Liver (tissue), 9 donors: ENCODE measurements around the gene RASA3. TPM values are rescaled to one million over a fixed set of nuclear protein-coding genes. Genes with fewer than 3 reads are reported as not detected.

Experiments
- DNase-seq: peaks from one replicate; pipeline ENCODE4 v3.0.0-alpha.2; 2017; ENCODE audit warnings: low spot score
- H3K27ac ChIP-seq, 2 donors: one replicate each; pipeline ENCODE4 v1.7.0; 2013; ENCODE audit warnings: inconsistent platforms in 2 of 2, low read length in 2 of 2, control low read depth in 1 of 2, low read depth in 1 of 2, mild to moderate bottlenecking in 1 of 2
- H3K27me3 ChIP-seq, 4 donors: one replicate each; pipeline versions ENCODE4 v1.6.1 to v1.7.0; 2013; ENCODE audit warnings: low read length in 3 of 4, inconsistent platforms in 1 of 4, mild to moderate bottlenecking in 1 of 4, moderate library complexity in 1 of 4; ENCODE audit not compliant: control insufficient read depth in 4 of 4, insufficient read depth in 4 of 4
- H3K36me3 ChIP-seq, 4 donors: one replicate each; pipeline versions ENCODE4 v1.6.1 to v1.7.0; 2013; ENCODE audit warnings: low read length in 3 of 4, mild to moderate bottlenecking in 3 of 4, low read depth in 1 of 4, moderate library complexity in 1 of 4; ENCODE audit not compliant: control insufficient read depth in 4 of 4, insufficient read depth in 3 of 4
- H3K4me1 ChIP-seq, 4 donors: one replicate each; pipeline versions ENCODE4 v1.6.1 to v1.7.0; 2013; ENCODE audit warnings: low read length in 3 of 4, mild to moderate bottlenecking in 3 of 4, moderate library complexity in 1 of 4; ENCODE audit not compliant: control insufficient read depth in 4 of 4, insufficient read depth in 4 of 4
- H3K4me3 ChIP-seq, 3 donors: one replicate each; pipeline versions ENCODE4 v1.6.1 to v1.7.0; 2013; ENCODE audit warnings: low read length in 3 of 3, control low read depth in 1 of 3, low read depth in 1 of 3, mild to moderate bottlenecking in 1 of 3
- H3K9ac ChIP-seq, 2 donors: one replicate each; pipeline ENCODE4 v1.7.0; 2013; ENCODE audit warnings: low read length in 2 of 2, mild to moderate bottlenecking in 2 of 2, moderate library complexity in 2 of 2, control low read depth in 1 of 2, low read depth in 1 of 2
- H3K9me3 ChIP-seq, 4 donors: one replicate each; pipeline versions ENCODE4 v1.6.1 to v1.7.0; 2013; ENCODE audit warnings: low read length in 3 of 4; ENCODE audit not compliant: control insufficient read depth in 4 of 4
- CTCF ChIP-seq: fragments of 150-350 bp; IDR thresholded peaks from 2 replicates; pipeline ENCODE4 v1.5.1; 2017; ENCODE audit warnings: improper control_type of control experiment, low read depth, low read length; ENCODE audit not compliant: missing input control
- EGR1 ChIP-seq, 2 donors: IDR thresholded peaks; 2 replicates each; pipeline ENCODE4 v1.6.1; 2016 to 2018; ENCODE audit warnings: antibody characterized with exemption in 2 of 2, low read depth in 2 of 2
- FOXA1 ChIP-seq: IDR thresholded peaks from 2 replicates; pipeline ENCODE4 v1.6.1; 2016; ENCODE audit warnings: antibody characterized with exemption
- FOXA2 ChIP-seq: IDR thresholded peaks from 2 replicates; pipeline ENCODE4 v1.6.1; 2016; ENCODE audit warnings: antibody characterized with exemption
- GABPA ChIP-seq, 2 donors: IDR thresholded peaks in 1 of 2; conservative IDR thresholded peaks in 1 of 2; 2 replicates each; pipeline ENCODE4 v1.6.1; 2016; ENCODE audit warnings: antibody characterized with exemption in 2 of 2, mild to moderate bottlenecking in 1 of 2, moderate library complexity in 1 of 2
- HNF4A ChIP-seq, 2 donors: conservative IDR thresholded peaks; 2 replicates each; pipeline ENCODE4 v1.6.1; 2016; ENCODE audit warnings: antibody characterized with exemption in 2 of 2, mild to moderate bottlenecking in 2 of 2
- HNF4G ChIP-seq: IDR thresholded peaks from 2 replicates; pipeline ENCODE4 v1.6.1; 2016; ENCODE audit warnings: antibody characterized with exemption
- MAX ChIP-seq: IDR thresholded peaks from 2 replicates; pipeline ENCODE4 v1.6.1; 2016; ENCODE audit warnings: antibody characterized with exemption
- NR2F2 ChIP-seq: IDR thresholded peaks from 2 replicates; pipeline ENCODE4 v1.6.1; 2016; ENCODE audit warnings: antibody characterized with exemption
- RAD21 ChIP-seq, 2 donors: IDR thresholded peaks; 2 replicates each; pipeline ENCODE4 v1.6.1; 2016; ENCODE audit warnings: antibody characterized with exemption in 2 of 2, mild to moderate bottlenecking in 2 of 2
- REST ChIP-seq: IDR thresholded peaks from 2 replicates; pipeline ENCODE4 v1.6.1; 2016; ENCODE audit warnings: antibody characterized with exemption, mild to moderate bottlenecking
- RXRA ChIP-seq, 2 donors: IDR thresholded peaks; 2 replicates each; pipeline ENCODE4 v1.6.1; 2017 to 2018; ENCODE audit warnings: antibody characterized with exemption in 2 of 2, mild to moderate bottlenecking in 1 of 2
- SP1 ChIP-seq: IDR thresholded peaks from 2 replicates; pipeline ENCODE4 v1.6.1; 2018; ENCODE audit warnings: antibody characterized with exemption, mild to moderate bottlenecking
- TAF1 ChIP-seq: conservative IDR thresholded peaks from 2 replicates; pipeline ENCODE4 v1.6.1; 2016; ENCODE audit warnings: antibody characterized with exemption, mild to moderate bottlenecking
- YY1 ChIP-seq: IDR thresholded peaks from 2 replicates; pipeline ENCODE4 v1.6.1; 2016; ENCODE audit warnings: antibody characterized with exemption, mild to moderate bottlenecking
- ZBTB33 ChIP-seq: IDR thresholded peaks from 2 replicates; pipeline ENCODE4 v1.6.1; 2016; ENCODE audit warnings: antibody characterized with exemption
- WGBS: extraction: QIAGEN DNeasy Blood & Tissue Kit; methylation state at CpG from one replicate; pipeline ENCODE4 v1.1.7; 2013; 5-methylcytosine and 5-hydroxymethylcytosine counted together
- polyA plus RNA-seq, 2 donors: library from polyadenylated mRNA; stranded (reverse) in 1 of 2; unstranded in 1 of 2; fragments of 200-250 nt in 1 of 2; fragments of >200 nt in 1 of 2; fragmentation: Nextera tagmentation in 1 of 2; extraction: Ambion mirVana in 1 of 2; gene quantifications; one replicate each; pipeline versions ENCODE4 v1.2.1 to v1.2.3, GENCODE V29; 2013 to 2015
- total RNA-seq, 2 donors: library from RNA; depleted of rRNA; stranded (reverse); fragments of >200 nt; gene quantifications; one replicate each; pipeline ENCODE4 v1.2.3, GENCODE V29; 2014
- donor health status: healthy.
- donor health status: healthy.
- donor health status: healthy.
- donor health status: healthy.
- donor health status: healthy.

RASA3 gene
- total and polyA plus RNA-seq, 4 donors = 0.64 to 5.9 (median 3.8) TPM

- Histone ChIP-seq H3K9ac (no peak overlapping the region), H3K27me3 (no peaks in the 10 kb centered on the region), H3K4me3 (no peak overlapping the region), H3K9me3 (no peaks in the 10 kb centered on the region), H3K27ac (no peak overlapping the region), H3K36me3 (no peaks in the 10 kb centered on the region), H3K4me1 (no peaks in the 10 kb centered on the region)
- no peak for TF ChIP-seq GABPA (IDR thresholded peaks at IDR 0.05 in 1 of 2, conservative IDR thresholded peaks at IDR 0.05 in 1 of 2)
- no peak for TF ChIP-seq SP1
- TF ChIP-seq FOXA2 = no peak
- TF ChIP-seq ZBTB33 = no peak
- no peak for TF ChIP-seq YY1
- TF ChIP-seq RAD21 (IDR thresholded peaks at IDR 0.05) = no peak
- no peak for TF ChIP-seq TAF1
- no peak for TF ChIP-seq EGR1 (IDR thresholded peaks at IDR 0.05; ENCODE audit: low read depth in 2 of 2)
- TF ChIP-seq MAX = no peak
- no peak for TF ChIP-seq REST
- TF ChIP-seq NR2F2 = no peak
- no peak for TF ChIP-seq RXRA (IDR thresholded peaks at IDR 0.05)
- no peak for TF ChIP-seq HNF4A (conservative IDR thresholded peaks at IDR 0.05)
- DNase-seq = no peak
- WGBS = 39% methylated on average over 10 of the region's 10 CpGs
These were observed 8.5 kb upstream of the RASA3 start for GRCh38 chr13:114140906-114141250.

GRCh38 chr13:114140131-114140905 is 7.9 kb upstream of the RASA3 start:
- no peak overlapping the region for H3K4me3 ChIP-seq
- WGBS = 63% methylated on average over 25 of the region's 25 CpGs
- no peak overlapping the region for H3K9ac ChIP-seq
- H3K27me3 ChIP-seq = no peaks in the 10 kb centered on the region
- DNase-seq = no peak
- no peaks in the 10 kb centered on the region for H3K36me3 ChIP-seq
- H3K4me1 ChIP-seq = no peaks in the 10 kb centered on the region
- no peak for TF ChIP-seq HNF4G
- no peak for TF ChIP-seq SP1
- TF ChIP-seq FOXA2 = no peak
- TF ChIP-seq MAX = no peak
- no peak for TF ChIP-seq YY1
- TF ChIP-seq GABPA (IDR thresholded peaks at IDR 0.05 in 1 of 2, conservative IDR thresholded peaks at IDR 0.05 in 1 of 2) = no peak
- no peak for TF ChIP-seq CTCF
- no peak for TF ChIP-seq FOXA1
- no peak for TF ChIP-seq RAD21 (IDR thresholded peaks at IDR 0.05)
- TF ChIP-seq ZBTB33 = no peak
- TF ChIP-seq NR2F2 = no peak
- H3K9me3 ChIP-seq = no peaks in the 10 kb centered on the region
- H3K27ac ChIP-seq = no peak overlapping the region
